Stimulated activated CD4-positive, alpha-beta T cell treated with anti-CD3 and anti-CD28 coated beads, Interleukin-2, amount 100 ng/mL, for 24 hours (primary cell): ENCODE data around the gene DAB1.
"Not testable (repeated sequence)": the region's sequence is repeated elsewhere in the genome, so short reads cannot be mapped to it uniquely, and the experiment has no call there.

Experiments
- DNase-seq, 2 donors: peaks; one replicate each; pipeline ENCODE4 v3.0.0-alpha.2; 2020

The DAB1 gene

GRCh38 chr1:57357462-57357861, 66.4 kb downstream of the DAB1 start:
- no peak for DNase-seq

- no peak for DNase-seq
These were observed 70.2 kb downstream of the DAB1 start for GRCh38 chr1:57353654-57354053.

- no peak for DNase-seq
These were observed 73.2 kb downstream of the DAB1 start for GRCh38 chr1:57350610-57351009.

- no peak for DNase-seq
These were observed 74.9 kb downstream of the DAB1 start for GRCh38 chr1:57348921-57349320.

GRCh38 chr1:57345916-57346315, 77.9 kb downstream of the DAB1 start:
- DNase-seq, result no peak

GRCh38 chr1:57344265-57344664, 79.6 kb downstream of the DAB1 start:
- DNase-seq, result no peak

GRCh38 chr1:57343298-57343915, 80.5 kb downstream of the DAB1 start:
- DNase-seq, result not testable (repeated sequence)

GRCh38 chr1:57341721-57342120, 82.1 kb downstream of the DAB1 start:
- no peak for DNase-seq

- DNase-seq, result no peak
These were observed 83.4 kb downstream of the DAB1 start for GRCh38 chr1:57340334-57341070.

- no peak for DNase-seq
These were observed 86.2 kb downstream of the DAB1 start for GRCh38 chr1:57337623-57338022.

- DNase-seq, result no peak
These were observed 87.1 kb downstream of the DAB1 start for GRCh38 chr1:57336793-57337192.

- DNase-seq, result no peak
These were observed 92.2 kb downstream of the DAB1 start for GRCh38 chr1:57331620-57332019.

GRCh38 chr1:57329937-57330336, 93.9 kb downstream of the DAB1 start:
- DNase-seq, result no peak

- DNase-seq, result no peak
These were observed 94.8 kb downstream of the DAB1 start for GRCh38 chr1:57329001-57329527.

GRCh38 chr1:57327946-57328345, 95.9 kb downstream of the DAB1 start:
- DNase-seq, result no peak

GRCh38 chr1:57327336-57327735, 96.5 kb downstream of the DAB1 start:
- DNase-seq, result no peak

- DNase-seq, result no peak
These were observed 98.3 kb downstream of the DAB1 start for GRCh38 chr1:57325536-57325935.

GRCh38 chr1:57325117-57325516, 98.7 kb downstream of the DAB1 start:
- DNase-seq, result no peak

- no peak for DNase-seq
These were observed 99.5 kb downstream of the DAB1 start for GRCh38 chr1:57324388-57324787.

- DNase-seq, result no peak
These were observed 102.1 kb downstream of the DAB1 start for GRCh38 chr1:57321776-57322175.

- DNase-seq, result no peak
These were observed 104.1 kb downstream of the DAB1 start for GRCh38 chr1:57319791-57320190.

GRCh38 chr1:57319165-57319564, 104.7 kb downstream of the DAB1 start:
- DNase-seq, result no peak

GRCh38 chr1:57316861-57317260, 107.0 kb downstream of the DAB1 start:
- DNase-seq, result no peak

- no peak for DNase-seq
These were observed 107.6 kb downstream of the DAB1 start for GRCh38 chr1:57316291-57316690.

GRCh38 chr1:57312869-57313268, 111.0 kb downstream of the DAB1 start:
- DNase-seq, result no peak
